A673 (cell line): ENCODE data around the gene PDZD4. TPM values are rescaled to one million over a fixed set of nuclear protein-coding genes. Genes with fewer than 3 reads are reported as not detected.

ENCODE experiments used
- BruUV-seq: library from RNA; stranded (reverse); fragments of 400-500 nt; replicated peaks from 2 replicates; lab custom pipeline; 2021; lab: Mats Ljungman, UMichigan
- CTCF ChIA-PET: fragments of 300-600 bp; sonication (Branson Sonifier 250); formaldehyde crosslinking; loops from one replicate; lab custom pipeline; 2022; ENCODE audit warnings: antibody characterized with exemption; lab: Charles Lee
- POLR2A ChIA-PET: fragments of 300-600 bp; sonication (Branson Sonifier 250); formaldehyde crosslinking; loops from one replicate; lab custom pipeline; 2022; ENCODE audit warnings: antibody characterized with exemption; ENCODE audit not compliant: low non-redundant PET; lab: Charles Lee
- DNase-seq: peaks from one replicate; pipeline ENCODE4 v3.0.0-alpha.2; 2015; ENCODE audit warnings: low spot score
- H3K27ac ChIP-seq: fragments of 200-600 bp; sonication (generic); 2 replicates; pipeline ENCODE4 v1.5.1; 2016; ENCODE audit warnings: mixed run types, low read depth, mild to moderate bottlenecking, mixed read lengths, antibody characterized with exemption, low read length; ENCODE audit not compliant: poor library complexity, severe bottlenecking
- H3K27me3 ChIP-seq: fragments of 200-600 bp; sonication (generic); replicated peaks from 2 replicates; pipeline ENCODE4 v1.6.1; 2017; ENCODE audit warnings: mixed run types, low read depth, mild to moderate bottlenecking, mixed read lengths, antibody characterized with exemption, low read length; ENCODE audit not compliant: insufficient read depth, poor library complexity
- H3K36me3 ChIP-seq: fragments of 200-600 bp; sonication (generic); 2 replicates; pipeline ENCODE4 v1.6.1; 2016; ENCODE audit warnings: mixed run types, mild to moderate bottlenecking, mixed read lengths, antibody characterized with exemption, low read length; ENCODE audit not compliant: insufficient read depth, poor library complexity, severe bottlenecking
- H3K4me1 ChIP-seq: fragments of 200-600 bp; sonication (generic); 2 replicates; pipeline ENCODE4 v1.6.1; 2017; ENCODE audit warnings: mixed run types, mild to moderate bottlenecking, mixed read lengths, antibody characterized with exemption, low read length; ENCODE audit not compliant: insufficient read depth, poor library complexity, severe bottlenecking
- H3K4me3 ChIP-seq: fragments of 200-600 bp; sonication (generic); 2 replicates; pipeline ENCODE4 v1.5.1; 2016; ENCODE audit warnings: low read depth, mixed run types, mild to moderate bottlenecking, mixed read lengths, low read length; ENCODE audit not compliant: poor library complexity, severe bottlenecking
- H3K9me3 ChIP-seq: fragments of 200-600 bp; sonication (generic); 2 replicates; pipeline ENCODE4 v1.6.1; 2016; ENCODE audit warnings: mixed run types, low read depth, mild to moderate bottlenecking, mixed read lengths, antibody characterized with exemption, low read length; ENCODE audit not compliant: poor library complexity, severe bottlenecking
- CTCF ChIP-seq: fragments of 300-800, 200-600 bp; sonication (generic); conservative IDR thresholded peaks from 2 replicates; pipeline ENCODE4 v1.5.1; 2017; ENCODE audit warnings: low read depth, mild to moderate bottlenecking, antibody characterized with exemption, low read length, moderate library complexity, mixed read lengths
- EZH2 ChIP-seq: fragments of 200-600 bp; sonication (generic); IDR thresholded peaks from 2 replicates; pipeline ENCODE4 v1.6.1; 2017; ENCODE audit warnings: borderline replicate concordance, low read depth, mild to moderate bottlenecking, mixed read lengths, antibody characterized with exemption, low read length; ENCODE audit not compliant: poor library complexity, severe bottlenecking
- intact Hi-C: fragments of 100-400 bp; cut with micrococcal nuclease; formaldehyde crosslinking; loops from one replicate; pipeline ENCODE4 v1.10.0; 2022; ENCODE audit not compliant: unreplicated experiment
- total RNA-seq: library from RNA; stranded (reverse); gene quantifications from 2 replicates; pipeline ENCODE4 v1.2.3, GENCODE V29; 2021

Gene PDZD4
- total RNA-seq, 1 experiment from 2014 or later: 2.6 TPM

- no peak for TF ChIP-seq CTCF
- Histone ChIP-seq H3K9me3 (no peaks in the 10 kb centered on the region), H3K27me3 (no peaks in the 10 kb centered on the region), H3K4me1 (no peaks in the 10 kb centered on the region), H3K4me3 (no peak overlapping the region), H3K27ac (no peak overlapping the region), H3K36me3 (no peaks in the 10 kb centered on the region)
- intact Hi-C loops: no loop called here
- DNase-seq: no peak
- ChIA-PET CTCF (no interaction called here), POLR2A (no interaction called here)
- no TSS peak for BruUV-seq
Observed at GRCh38 chrX:153773741-153774575, 56.4 kb downstream of the PDZD4 start.

GRCh38 chrX:153773218-153773611 lies 57.1 kb downstream of the PDZD4 start:
- Histone ChIP-seq H3K4me3 (no peak overlapping the region), H3K9me3 (no peaks in the 10 kb centered on the region), H3K36me3 (no peaks in the 10 kb centered on the region), H3K4me1 (no peaks in the 10 kb centered on the region), H3K27me3 (no peaks in the 10 kb centered on the region), H3K27ac (no peak overlapping the region)
- no TSS peak for BruUV-seq
- intact Hi-C loops: no loop called here
- ChIA-PET POLR2A (no interaction called here), CTCF (no interaction called here)
- DNase-seq: no peak
- TF ChIP-seq CTCF: no peak
- TF ChIP-seq EZH2: no peak

GRCh38 chrX:153772316-153773217 lies 57.8 kb downstream of the PDZD4 start:
- H3K4me1 ChIP-seq: no peaks in the 10 kb centered on the region
- POLR2A ChIA-PET: interaction anchor here (0.6 kb wide), 1 partner anchor 175 kb away, joined by 4 read pairs; no protein-coding TSS in a partner anchor
- H3K9me3 ChIP-seq: no peaks in the 10 kb centered on the region
- H3K27me3 ChIP-seq: no peaks in the 10 kb centered on the region
- TF ChIP-seq EZH2 (no peak), CTCF (no peak)
- H3K4me3 ChIP-seq: no peak overlapping the region
- CTCF ChIA-PET: no interaction called here
- intact Hi-C loops: no loop called here
- no peaks in the 10 kb centered on the region for H3K36me3 ChIP-seq
- DNase-seq: no peak
- BruUV-seq: no TSS peak
- no peak overlapping the region for H3K27ac ChIP-seq
